Activated T-cell treated with anti-CD3 and anti-CD28 coated beads, Interleukin-2, amount 50 U/mL, for 72 hours (primary cell): Measurements from ENCODE around the gene PEX10. TPM values are rescaled to one million over a fixed set of nuclear protein-coding genes. Genes with fewer than 3 reads are reported as not detected.
A peak's percentile ranks its signal among the peaks of the same experiment; 100 is the strongest.

ENCODE experiments used
- ATAC-seq, 2 donors: fragments of 150-1000 bp; cut with Tn5 transposase; replicated peaks in 1 of 2; 2 replicates each; pipeline ENCODE4 v1.10.0; 2021; ENCODE audit warnings: moderate library complexity in 2 of 2, mild to moderate bottlenecking in 1 of 2
- DNase-seq, 2 donors: peaks; one replicate each; pipeline ENCODE4 v3.0.0; 2021 to 2022; ENCODE audit warnings: mixed read lengths in 1 of 2
- H3K27ac Mint-ChIP-seq: one replicate; pipeline ENCODE4 v1.8.0; 2022; ENCODE audit warnings: mild to moderate bottlenecking, moderate library complexity, mixed read lengths
- H3K27me3 Mint-ChIP-seq: one replicate; pipeline ENCODE4 v1.8.0; 2022; ENCODE audit warnings: low read depth, mixed read lengths
- H3K36me3 Mint-ChIP-seq, 2 donors: one replicate each; pipeline ENCODE4 v1.8.0; 2022; ENCODE audit warnings: mixed read lengths in 2 of 2, mild to moderate bottlenecking in 1 of 2; ENCODE audit not compliant: insufficient read depth in 2 of 2
- H3K4me1 Mint-ChIP-seq: one replicate; pipeline ENCODE4 v1.8.0; 2022; ENCODE audit warnings: low read depth, mixed read lengths
- H3K4me3 Mint-ChIP-seq, 2 donors: one replicate each; pipeline ENCODE4 v1.8.0; 2022; ENCODE audit warnings: mild to moderate bottlenecking in 2 of 2, mixed read lengths in 2 of 2, moderate library complexity in 2 of 2
- H3K9me3 Mint-ChIP-seq, 2 donors: one replicate each; pipeline ENCODE4 v1.8.0; 2022; ENCODE audit warnings: mixed read lengths in 2 of 2
- total RNA-seq, 2 donors: library from RNA; stranded (reverse); gene quantifications; one replicate each; pipeline ENCODE4 v1.2.3, GENCODE V29; 2022

PEX10 gene
- total RNA-seq, 2 donors from 2014 or later: 10.2 to 11.4 TPM

GRCh38 chr1:2393471-2393877 is 18.9 kb downstream of the PEX10 start:
- Mint-ChIP-seq H3K36me3 (peaks cover 3 to 5% of the 10 kb centered on the region in 2 donors), H3K27me3 (no peaks in the 10 kb centered on the region), H3K4me1 (peaks cover 37% of the 10 kb centered on the region), H3K9me3 (no peaks in the 10 kb centered on the region), H3K27ac (peak overlapping the region; percentile 89), H3K4me3 (peak overlapping the region; percentile 82 to 91)
- no peak for DNase-seq
- ATAC-seq: no peak

DNA sequence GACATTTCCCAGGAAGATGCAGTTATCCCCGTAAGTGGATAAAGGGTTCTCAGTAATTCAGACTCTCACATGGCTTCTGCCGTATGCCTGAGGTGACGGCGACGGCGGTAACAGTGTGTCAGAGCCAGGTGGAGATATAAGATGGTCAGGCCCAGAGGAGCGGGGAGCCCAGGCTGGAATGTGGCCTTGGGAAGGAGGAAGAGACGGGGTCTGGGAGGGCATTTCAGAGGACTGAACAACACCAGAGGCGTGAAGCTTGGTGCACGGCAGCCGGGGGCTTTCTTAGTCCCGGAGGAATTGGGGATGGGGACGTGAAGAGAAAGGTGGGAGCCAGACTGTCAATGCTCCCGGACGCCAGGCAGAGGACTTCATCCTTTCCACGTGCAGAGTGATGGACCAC is 19.7 kb downstream of the PEX10 start:
- Mint-ChIP-seq H3K27ac (peak overlapping the region; percentile 89), H3K4me1 (peaks cover 37% of the 10 kb centered on the region), H3K27me3 (no peaks in the 10 kb centered on the region), H3K9me3 (no peaks in the 10 kb centered on the region), H3K4me3 (peak overlapping the region; percentile 82 to 91), H3K36me3 (peaks cover 3 to 5% of the 10 kb centered on the region in 2 donors)
- ATAC-seq (no peak), DNase-seq (no peak)

DNA sequence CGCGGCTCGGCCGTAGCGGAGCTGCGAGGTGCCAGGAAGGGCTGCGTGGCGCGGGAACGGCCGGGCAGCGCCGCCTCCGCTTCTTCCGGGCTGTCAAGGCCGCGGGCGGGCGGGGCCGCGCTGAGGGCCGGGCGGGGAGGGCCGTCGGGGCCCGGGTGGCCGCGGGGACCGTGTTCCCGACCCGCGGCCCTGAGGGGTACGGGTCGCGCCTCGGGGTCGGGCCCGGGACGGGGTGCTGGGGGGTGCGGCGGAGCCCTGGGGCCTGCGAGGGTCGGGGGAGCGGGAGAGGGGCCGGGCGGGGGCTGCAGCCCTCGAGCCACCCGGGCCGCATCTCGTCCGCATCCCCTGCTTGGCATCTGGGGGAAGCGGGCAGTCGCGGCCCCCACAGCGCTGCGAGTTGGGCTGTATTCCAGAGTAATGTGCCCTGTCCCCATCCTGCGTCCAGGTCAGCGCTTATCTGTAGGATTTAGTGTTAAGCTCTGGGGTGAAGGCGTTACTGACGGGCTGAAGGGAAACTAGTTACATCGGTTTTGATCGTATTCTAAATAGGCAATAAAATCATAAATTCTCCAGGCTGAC is 20.3 kb downstream of the PEX10 start:
- ATAC-seq (no peak), DNase-seq (peak in 1 of 2 donors; percentile 17)
- Mint-ChIP-seq H3K4me3 (peak overlapping the region; percentile 84 to 91), H3K36me3 (peaks cover 1 to 5% of the 10 kb centered on the region in 2 donors), H3K9me3 (no peaks in the 10 kb centered on the region), H3K4me1 (peaks cover 37% of the 10 kb centered on the region), H3K27me3 (no peaks in the 10 kb centered on the region), H3K27ac (peak overlapping the region; percentile 89)

- H3K27me3 Mint-ChIP-seq: no peaks in the 10 kb centered on the region
- H3K9me3 Mint-ChIP-seq: no peaks in the 10 kb centered on the region
- DNase-seq (peak; percentile 99), ATAC-seq (peak; percentile 98 to 99)
- peaks cover 0 to 5% of the 10 kb centered on the region in 2 donors for H3K36me3 Mint-ChIP-seq
- peak within 1 kb of the TSS; percentile 89 for H3K27ac Mint-ChIP-seq
- H3K4me1 Mint-ChIP-seq: peaks cover 37% of the 10 kb centered on the region
- H3K4me3 Mint-ChIP-seq: peak within 1 kb of the TSS; percentile 84 to 91
Measured at GRCh38 chr1:2391041-2391930, 21.1 kb downstream of the PEX10 start, which contains the start of the genes MORN1 and RER1. Gene MORN1, minus strand, starts transcription at chr1:2391554. Its CDS starts 21 bp downstream, at chr1:2391533. Gene RER1, plus strand, starts transcription at chr1:2391841. Its CDS starts 3,950 bp downstream, at chr1:2395791.

- Mint-ChIP-seq H3K4me3 (peak overlapping the region; percentile 83 to 84), H3K4me1 (peaks cover 36% of the 10 kb centered on the region), H3K27ac (no peak overlapping the region), H3K9me3 (no peaks in the 10 kb centered on the region), H3K27me3 (no peaks in the 10 kb centered on the region), H3K36me3 (peaks cover 0 to 4% of the 10 kb centered on the region in 2 donors)
- no peak for ATAC-seq
- no peak for DNase-seq
Measured at GRCh38 chr1:2389644-2390043, 22.7 kb downstream of the PEX10 start.

DNA sequence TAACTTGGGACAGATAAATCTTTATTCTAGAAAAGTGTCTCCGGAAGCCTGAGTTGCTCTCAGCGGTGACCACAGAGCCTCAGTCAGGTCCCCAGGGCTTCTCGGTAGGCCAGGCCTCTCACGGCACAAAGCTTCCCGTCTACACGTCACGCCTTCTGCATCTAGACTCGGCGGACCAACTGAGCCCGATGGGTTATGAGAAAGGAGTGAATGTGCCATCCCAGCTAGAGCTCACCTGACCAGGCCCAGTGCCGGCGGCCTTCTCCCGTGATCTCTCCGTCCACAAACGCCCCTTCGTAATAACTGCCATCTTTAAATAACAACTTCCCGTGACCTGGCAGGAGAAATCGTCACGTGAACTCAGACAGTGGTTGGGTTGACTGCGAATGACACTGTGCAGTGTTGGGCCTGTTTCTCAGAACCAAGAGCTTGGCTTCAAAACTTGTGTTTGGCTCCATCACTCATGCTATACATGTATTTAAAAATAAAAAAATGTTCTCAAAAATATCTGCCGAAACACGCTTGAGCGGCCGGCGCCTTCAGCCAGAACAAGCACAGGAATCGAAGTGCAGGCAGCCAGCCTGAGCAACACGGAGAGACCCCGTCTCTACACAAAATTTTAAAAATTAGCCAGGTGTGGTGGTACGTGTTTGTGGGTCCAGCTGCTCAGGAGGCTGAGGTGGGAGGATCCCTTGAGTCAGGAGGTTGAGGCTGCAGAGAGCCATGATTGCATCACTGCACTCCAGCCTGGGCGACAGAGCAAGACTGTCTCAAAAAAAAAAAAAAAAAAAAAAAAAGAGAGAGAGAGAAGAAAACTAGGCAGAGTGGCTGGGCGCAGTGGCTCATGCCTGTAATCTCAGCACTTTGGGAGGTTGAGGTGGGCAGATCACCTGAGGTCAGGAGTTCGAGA is 24.1 kb downstream of the PEX10 start:
- no peaks in the 10 kb centered on the region for H3K9me3 Mint-ChIP-seq
- ATAC-seq (no peak), DNase-seq (no peak)
- no peak overlapping the region for H3K4me3 Mint-ChIP-seq
- H3K4me1 Mint-ChIP-seq: peaks cover 22% of the 10 kb centered on the region
- H3K27ac Mint-ChIP-seq: no peak overlapping the region
- no peaks in the 10 kb centered on the region for H3K27me3 Mint-ChIP-seq
- H3K36me3 Mint-ChIP-seq: peaks cover 0 to 2% of the 10 kb centered on the region in 2 donors

DNA sequence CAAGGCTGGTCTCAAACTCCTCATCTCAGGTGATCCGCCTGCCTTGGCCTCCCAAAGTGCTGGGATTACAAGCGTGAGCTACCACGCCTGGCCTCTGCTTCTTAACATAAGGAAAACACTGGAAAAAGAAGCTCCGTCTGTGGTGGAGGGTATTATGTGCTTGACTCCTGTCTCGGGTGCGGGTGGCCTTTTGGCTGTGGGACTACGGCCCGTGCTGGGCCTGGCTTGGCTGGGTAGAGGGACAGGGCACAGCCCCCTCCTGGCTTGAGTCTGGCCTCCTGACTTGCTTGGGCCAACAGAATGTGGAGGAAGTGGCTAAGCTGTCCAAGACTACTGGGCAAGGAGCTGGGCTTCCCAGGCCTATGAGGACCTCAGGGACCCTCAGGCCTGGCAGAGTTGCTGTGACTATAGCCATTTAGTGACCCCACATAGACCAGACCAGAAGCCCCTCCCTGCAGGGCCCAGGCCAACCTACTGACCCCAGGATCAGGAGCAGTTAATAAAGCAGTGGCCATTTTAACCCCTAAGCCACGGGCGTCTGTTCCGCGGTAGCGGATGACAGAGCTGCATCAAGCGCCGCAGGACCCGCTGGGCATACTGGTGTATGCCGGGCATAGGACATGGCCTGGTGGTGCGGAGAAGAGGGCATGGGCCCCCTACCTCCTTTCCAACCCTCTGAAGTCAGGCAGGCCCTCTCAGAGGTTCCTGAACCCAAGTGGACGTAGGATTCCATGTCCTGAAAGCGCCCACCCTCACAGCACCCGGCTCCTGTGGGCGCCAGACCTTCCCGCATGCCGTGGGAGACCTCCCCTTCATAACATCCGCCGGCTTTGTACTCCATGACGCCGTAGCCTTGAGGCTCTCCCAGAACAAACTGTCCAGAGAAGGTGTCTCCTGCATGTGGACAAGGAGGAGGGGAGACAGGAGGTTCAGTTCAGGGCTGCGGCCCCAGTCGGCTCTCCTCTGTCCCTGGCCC is 25.4 kb downstream of the PEX10 start:
- no peaks in the 10 kb centered on the region for H3K27me3 Mint-ChIP-seq
- H3K4me3 Mint-ChIP-seq: no peak overlapping the region
- no peak overlapping the region for H3K27ac Mint-ChIP-seq
- H3K9me3 Mint-ChIP-seq: no peaks in the 10 kb centered on the region
- peaks cover 13% of the 10 kb centered on the region for H3K4me1 Mint-ChIP-seq
- H3K36me3 Mint-ChIP-seq: no peaks in the 10 kb centered on the region
- DNase-seq: no peak
- ATAC-seq: no peak

DNA sequence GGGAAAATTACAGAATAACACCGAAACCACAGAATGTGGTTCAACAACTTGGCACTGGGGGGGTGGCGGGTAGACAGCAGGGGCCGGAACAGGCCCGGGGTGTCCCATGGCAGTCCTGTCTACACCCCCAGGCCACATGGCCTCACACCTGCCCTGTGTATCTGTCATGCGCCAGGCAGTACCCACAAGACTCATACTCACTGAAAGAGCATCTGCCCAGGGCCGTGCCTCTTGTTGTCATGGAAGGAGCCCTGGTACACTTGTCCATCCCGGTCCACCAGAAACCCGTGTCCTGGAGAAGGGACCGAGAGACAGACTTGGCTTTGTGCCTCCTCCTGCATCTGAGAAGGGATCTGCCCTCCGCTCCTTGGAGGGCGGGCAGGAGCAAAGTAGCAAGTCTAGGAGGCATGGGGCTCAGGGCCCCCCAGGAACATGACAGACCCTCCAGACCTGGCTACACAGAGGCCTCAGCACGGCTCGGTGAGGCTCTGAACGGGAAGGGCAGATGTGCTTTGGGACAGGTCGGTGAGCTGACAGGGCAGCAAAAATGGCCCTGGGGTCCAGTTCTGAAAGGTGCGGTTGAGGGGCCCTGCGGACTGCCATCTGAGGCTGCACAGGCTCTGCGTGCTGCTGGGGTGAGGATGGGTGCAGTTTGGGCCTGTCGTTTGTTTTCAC is 26.6 kb downstream of the PEX10 start:
- ATAC-seq (no peak), DNase-seq (no peak)
- H3K4me1 Mint-ChIP-seq: peaks cover 10% of the 10 kb centered on the region
- H3K9me3 Mint-ChIP-seq: no peaks in the 10 kb centered on the region
- no peak overlapping the region for H3K27ac Mint-ChIP-seq
- H3K27me3 Mint-ChIP-seq: no peaks in the 10 kb centered on the region
- no peaks in the 10 kb centered on the region for H3K36me3 Mint-ChIP-seq
- H3K4me3 Mint-ChIP-seq: no peak overlapping the region

GRCh38 chr1:2384941-2385481 is 27.4 kb downstream of the PEX10 start:
- H3K9me3 Mint-ChIP-seq: no peaks in the 10 kb centered on the region
- H3K4me3 Mint-ChIP-seq: no peak overlapping the region
- peaks cover 3% of the 10 kb centered on the region for H3K4me1 Mint-ChIP-seq
- no peaks in the 10 kb centered on the region for H3K36me3 Mint-ChIP-seq
- no peak for ATAC-seq
- H3K27ac Mint-ChIP-seq: no peak overlapping the region
- DNase-seq: no peak
- H3K27me3 Mint-ChIP-seq: no peaks in the 10 kb centered on the region

DNA sequence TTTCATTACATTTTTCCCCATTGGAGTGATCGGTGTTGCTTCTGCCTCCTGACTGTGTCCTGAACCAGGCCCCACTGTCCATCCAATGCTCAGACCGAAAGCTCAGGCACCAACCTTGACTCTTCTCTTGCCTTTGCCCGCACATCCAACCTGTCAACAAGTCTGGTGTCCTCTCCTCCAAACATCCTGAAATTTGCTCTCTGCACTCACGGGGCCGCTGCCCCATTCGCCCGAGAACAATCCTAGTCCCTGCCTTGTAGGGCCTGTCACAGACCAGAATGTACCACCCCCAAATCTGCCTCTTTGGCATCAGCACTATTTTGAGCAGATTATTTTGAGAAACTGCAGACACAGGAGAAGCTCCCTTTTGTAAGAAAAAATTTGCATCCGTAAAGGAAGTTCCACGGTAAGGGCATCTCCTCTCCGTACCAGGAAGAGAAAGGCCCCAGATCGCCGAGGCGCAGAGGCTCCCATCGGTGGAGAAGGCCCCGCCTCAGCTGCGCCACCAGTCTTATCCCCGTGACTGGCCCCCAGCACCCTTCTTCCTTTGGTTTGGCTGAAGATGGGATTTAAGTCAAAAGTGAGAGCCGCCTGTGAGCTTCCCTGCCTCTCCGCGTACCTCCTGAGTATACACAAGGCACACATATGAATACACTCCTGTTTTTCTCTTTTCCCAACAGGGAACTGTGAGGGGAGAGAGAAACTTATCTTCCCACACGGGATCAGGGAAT is 28.1 kb downstream of the PEX10 start:
- H3K36me3 Mint-ChIP-seq: no peaks in the 10 kb centered on the region
- no peak for ATAC-seq

DNA sequence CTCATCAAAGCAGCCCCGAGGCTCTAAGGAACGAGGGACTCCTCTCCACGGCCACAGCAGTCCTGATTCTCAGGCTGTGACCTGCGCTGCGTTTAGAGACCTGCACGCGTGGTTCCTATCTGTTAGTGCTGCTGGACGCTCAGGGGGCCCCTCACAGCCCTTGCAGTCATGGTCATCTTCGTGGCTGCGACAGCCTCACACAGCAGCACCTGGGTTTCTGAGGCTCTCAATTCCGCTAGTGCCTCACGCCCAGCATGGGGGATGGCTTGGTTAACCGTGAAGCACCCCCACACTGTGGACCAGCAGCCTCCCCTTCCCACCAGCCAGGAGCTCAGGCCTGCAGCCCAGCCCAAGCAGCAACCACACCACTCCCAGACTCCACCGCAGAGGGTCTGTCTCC is 28.8 kb downstream of the PEX10 start:
- no peak for ATAC-seq
- Mint-ChIP-seq H3K4me3 (no peak overlapping the region), H3K27me3 (no peaks in the 10 kb centered on the region), H3K9me3 (no peaks in the 10 kb centered on the region), H3K4me1 (no peaks in the 10 kb centered on the region), H3K27ac (no peak overlapping the region), H3K36me3 (no peaks in the 10 kb centered on the region)
- no peak for DNase-seq

More for the DNA sequence above, 28.1 kb downstream of the PEX10 start:
- Mint-ChIP-seq H3K4me1 (no peaks in the 10 kb centered on the region), H3K9me3 (no peaks in the 10 kb centered on the region), H3K27ac (no peak overlapping the region), H3K4me3 (no peak overlapping the region), H3K27me3 (no peaks in the 10 kb centered on the region)
- DNase-seq: no peak
